HEK293 (cell line): ENCODE results near the gene NKX2-8.

Experiments used
- CTCF ChIA-PET: fragments of 350-600 bp; formaldehyde crosslinking; extraction: SDS; loops from one replicate; lab custom pipeline; 2021; ENCODE audit warnings: antibody characterized with exemption; lab: Yijun Ruan, JAX
- POLR2A ChIA-PET: fragments of 300-600 bp; formaldehyde crosslinking; extraction: SDS; loops from one replicate; lab custom pipeline; 2020; ENCODE audit warnings: antibody characterized with exemption, inconsistent platforms; lab: Yijun Ruan, JAX
- H3K27ac ChIP-seq: fragments of 200-500 bp; sonication (Bioruptor generic); 2 replicates; pipeline ENCODE4 v1.5.1; 2014; ENCODE audit warnings: low read depth, low read length, control low read depth, inconsistent platforms; ENCODE audit errors: extremely low read depth
- H3K36me3 ChIP-seq, 2 experiments: fragments of 200-500 bp in 1 of 2; sonication (Bioruptor generic) in 1 of 2; 1 replicate in 1 of 2; 2 replicates in 1 of 2; pipeline ENCODE4 v1.5.1; 2014 to 2017; ENCODE audit warnings: inconsistent platforms in 2 of 2, low read length in 2 of 2; ENCODE audit not compliant: control insufficient read depth in 2 of 2, insufficient read depth in 1 of 2
- H3K4me1 ChIP-seq: fragments of 200-500 bp; sonication (Bioruptor generic); 2 replicates; pipeline ENCODE4 v1.5.1; 2014; ENCODE audit warnings: mild to moderate bottlenecking, low read length, inconsistent platforms; ENCODE audit not compliant: control insufficient read depth, insufficient read depth
- H3K4me3 ChIP-seq: 2 replicates; pipeline ENCODE4 v1.5.1; 2011; ENCODE audit warnings: low read depth, mild to moderate bottlenecking, control low read depth, low read length, moderate library complexity
- H3K9me3 ChIP-seq: fragments of 200-500 bp; sonication (Bioruptor generic); 2 replicates; pipeline ENCODE4 v1.5.1; 2014; ENCODE audit warnings: low read depth, low read length, inconsistent platforms; ENCODE audit not compliant: control insufficient read depth, insufficient read depth
- ATF2 ChIP-seq: fragments of 450-650 bp; formaldehyde crosslinking; IDR thresholded peaks from 2 replicates; pipeline ENCODE4 v1.5.1; 2016; ENCODE audit warnings: missing biosample characterization, missing genetic modification characterization, low read depth
- IKZF3 ChIP-seq: fragments of 450-650 bp; IDR thresholded peaks from 2 replicates; pipeline ENCODE4 v1.5.0; 2018; ENCODE audit warnings: missing biosample characterization, mild to moderate bottlenecking, missing genetic modification characterization, moderate library complexity
- KLF9 ChIP-seq: fragments of 450-650 bp; formaldehyde crosslinking; IDR thresholded peaks from 2 replicates; pipeline ENCODE4 v1.5.1; 2016; ENCODE audit warnings: missing biosample characterization, missing genetic modification characterization, low read depth
- OSR2 ChIP-seq: fragments of 450-650 bp; formaldehyde crosslinking; IDR thresholded peaks from 2 replicates; pipeline ENCODE4 v1.5.1; 2016; ENCODE audit warnings: missing biosample characterization, missing genetic modification characterization
- SALL2 ChIP-seq: fragments of 450-650 bp; formaldehyde crosslinking; IDR thresholded peaks from 2 replicates; pipeline ENCODE4 v1.5.0; 2017; ENCODE audit warnings: missing biosample characterization, mild to moderate bottlenecking, missing genetic modification characterization, borderline replicate concordance
- SP7 ChIP-seq: fragments of 450-650 bp; formaldehyde crosslinking; IDR thresholded peaks from 2 replicates; pipeline ENCODE4 v1.5.1; 2016; ENCODE audit warnings: missing biosample characterization, missing genetic modification characterization
- ZBTB49 ChIP-seq: fragments of 450-650 bp; formaldehyde crosslinking; IDR thresholded peaks from 2 replicates; pipeline ENCODE4 v1.5.1; 2016; ENCODE audit warnings: missing biosample characterization, missing genetic modification characterization, low read depth
- ZNF175 ChIP-seq: fragments of 450-650 bp; formaldehyde crosslinking; IDR thresholded peaks from 2 replicates; pipeline ENCODE4 v1.5.1; 2016; ENCODE audit warnings: missing biosample characterization, missing genetic modification characterization
- ZNF184 ChIP-seq: fragments of 450-650 bp; IDR thresholded peaks from 2 replicates; pipeline ENCODE4 v1.5.1; 2018; ENCODE audit warnings: missing biosample characterization, mild to moderate bottlenecking, missing genetic modification characterization
- ZNF24 ChIP-seq: fragments of 450-650 bp; formaldehyde crosslinking; IDR thresholded peaks from 2 replicates; pipeline ENCODE4 v1.5.1; 2016; ENCODE audit warnings: missing biosample characterization, missing genetic modification characterization
- ZNF366 ChIP-seq: fragments of 450-650 bp; formaldehyde crosslinking; conservative IDR thresholded peaks from 2 replicates; pipeline ENCODE4 v1.5.1; 2016; ENCODE audit warnings: missing biosample characterization, missing genetic modification characterization
- ZNF416 ChIP-seq: fragments of 450-650 bp; formaldehyde crosslinking; IDR thresholded peaks from 2 replicates; pipeline ENCODE4 v1.5.1; 2016; ENCODE audit warnings: missing biosample characterization, missing genetic modification characterization
- ZNF561 ChIP-seq: fragments of 450-650 bp; IDR thresholded peaks from 2 replicates; pipeline ENCODE4 v1.5.1; 2018; ENCODE audit warnings: missing biosample characterization, missing genetic modification characterization, borderline replicate concordance
- ZNF596 ChIP-seq: fragments of 450-650 bp; IDR thresholded peaks from 2 replicates; pipeline ENCODE4 v1.5.0; 2018; ENCODE audit warnings: missing biosample characterization, mild to moderate bottlenecking, missing genetic modification characterization, moderate library complexity
- ZNF600 ChIP-seq: fragments of 450-650 bp; formaldehyde crosslinking; IDR thresholded peaks from 2 replicates; pipeline ENCODE4 v1.5.1; 2016; ENCODE audit warnings: missing biosample characterization, missing genetic modification characterization
- ZNF610 ChIP-seq: fragments of 450-650 bp; formaldehyde crosslinking; IDR thresholded peaks from 2 replicates; pipeline ENCODE4 v1.5.1; 2016; ENCODE audit warnings: missing biosample characterization, missing genetic modification characterization, borderline replicate concordance
- ZNF621 ChIP-seq: fragments of 450-650 bp; formaldehyde crosslinking; IDR thresholded peaks from 2 replicates; pipeline ENCODE4 v1.5.1; 2017; ENCODE audit warnings: missing biosample characterization, missing genetic modification characterization
- ZNF639 ChIP-seq: fragments of 450-650 bp; formaldehyde crosslinking; IDR thresholded peaks from 2 replicates; pipeline ENCODE4 v1.5.1; 2016; ENCODE audit warnings: missing biosample characterization, missing genetic modification characterization
- ZNF654 ChIP-seq: fragments of 450-650 bp; formaldehyde crosslinking; IDR thresholded peaks from 2 replicates; pipeline ENCODE4 v1.5.1; 2016; ENCODE audit warnings: low read depth, missing biosample characterization, missing genetic modification characterization
- ZNF664 ChIP-seq: fragments of 450-650 bp; formaldehyde crosslinking; IDR thresholded peaks from 2 replicates; pipeline ENCODE4 v1.5.1; 2016; ENCODE audit warnings: missing biosample characterization, missing genetic modification characterization
- TF ChIP-seq, protein P1 (sequence below): fragments of 450-650 bp; formaldehyde crosslinking; IDR thresholded peaks from 2 replicates; pipeline ENCODE4 v1.5.1; 2017; ENCODE audit warnings: missing biosample characterization, missing genetic modification characterization

NKX2-8 gene

GRCh38 chr14:36570065-36570464, 12.3 kb downstream of the NKX2-8 start (continued):
- TF ChIP-seq ATF2 (tag by site-specific recombination) (no peak), ZBTB49 (tag by site-specific recombination) (no peak), SP7 (tag by site-specific recombination) (peak; percentile 89), ZNF366 (tag by site-specific recombination) (0 out of 2 replicates have a peak, but pooled peaks have one; percentile 10), ZNF664 (tag by site-specific recombination) (no peak), ZNF639 (tag by site-specific recombination) (peak; percentile 19; the same call in 1 of the 2 replicates), ZNF184 (tag by site-specific recombination) (no peak), ZNF596 (no peak), ZNF24 (peak; percentile 69; the same call in 1 of the 2 replicates), OSR2 (0 out of 2 replicates have a peak, but pooled peaks have one; percentile 27), ZNF561 (tag by site-specific recombination) (0 out of 2 replicates have a peak, but pooled peaks have one; percentile 33), SALL2 (0 out of 2 replicates have a peak, but pooled peaks have one; percentile 23)
- TF ChIP-seq, protein P1, sequence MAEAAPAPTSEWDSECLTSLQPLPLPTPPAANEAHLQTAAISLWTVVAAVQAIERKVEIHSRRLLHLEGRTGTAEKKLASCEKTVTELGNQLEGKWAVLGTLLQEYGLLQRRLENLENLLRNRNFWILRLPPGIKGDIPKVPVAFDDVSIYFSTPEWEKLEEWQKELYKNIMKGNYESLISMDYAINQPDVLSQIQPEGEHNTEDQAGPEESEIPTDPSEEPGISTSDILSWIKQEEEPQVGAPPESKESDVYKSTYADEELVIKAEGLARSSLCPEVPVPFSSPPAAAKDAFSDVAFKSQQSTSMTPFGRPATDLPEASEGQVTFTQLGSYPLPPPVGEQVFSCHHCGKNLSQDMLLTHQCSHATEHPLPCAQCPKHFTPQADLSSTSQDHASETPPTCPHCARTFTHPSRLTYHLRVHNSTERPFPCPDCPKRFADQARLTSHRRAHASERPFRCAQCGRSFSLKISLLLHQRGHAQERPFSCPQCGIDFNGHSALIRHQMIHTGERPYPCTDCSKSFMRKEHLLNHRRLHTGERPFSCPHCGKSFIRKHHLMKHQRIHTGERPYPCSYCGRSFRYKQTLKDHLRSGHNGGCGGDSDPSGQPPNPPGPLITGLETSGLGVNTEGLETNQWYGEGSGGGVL, result 0 out of 2 replicates have a peak, but pooled peaks have one; percentile 13
- TF ChIP-seq, all 188 proteins: peak for 17

- Histone ChIP-seq H3K4me1 (no peaks in the 10 kb centered on the region), H3K4me3 (no peak overlapping the region), H3K9me3 (no peaks in the 10 kb centered on the region), H3K27ac (no peak overlapping the region), H3K36me3 (no peaks in the 10 kb centered on the region)
- ChIA-PET POLR2A (no interaction called here), CTCF (interaction anchor here (0.6 to 7.3 kb wide), 19 partner anchors 9 to 671 kb away, joined by 3 to 81 read pairs (median 4); no protein-coding TSS in a partner anchor)
- TF ChIP-seq IKZF3 (tag by site-specific recombination) (no peak), ZNF654 (peak; percentile 44; the same call in 1 of the 2 replicates), ZNF610 (tag by site-specific recombination) (no peak), ZNF621 (tag by site-specific recombination) (no peak), ZNF600 (no peak), KLF9 (tag by site-specific recombination) (no peak), ZNF416 (tag by site-specific recombination) (no peak), ZNF175 (no peak)
These were observed 25.5 kb downstream of the NKX2-8 start for GRCh38 chr14:36556811-36557433.
